IMR-90 (cell line): ENCODE measurements around the gene IP6K1. TPM values are rescaled to one million over a fixed set of nuclear protein-coding genes. Genes with fewer than 3 reads are reported as not detected.

Experiments
- ATAC-seq: fragments of 200-7000 bp; cut with Tn5 transposase; 2 replicates; pipeline ENCODE4 v1.9.1; 2020; ENCODE audit warnings: low read depth, mild to moderate bottlenecking, moderate library complexity
- BruUV-seq: library from RNA; stranded (reverse); fragments of 400-500 nt; replicated peaks from 2 replicates; lab custom pipeline; 2021; lab: Mats Ljungman, UMichigan
- CTCF ChIA-PET: fragments of 300-600 bp; formaldehyde crosslinking; extraction: SDS; loops from one replicate; lab custom pipeline; 2021; ENCODE audit warnings: antibody characterized with exemption; lab: Yijun Ruan, JAX
- POLR2A ChIA-PET: fragments of 300-600 bp; sonication (Branson Sonifier 250); formaldehyde crosslinking; loops from one replicate; lab custom pipeline; 2022; ENCODE audit warnings: antibody characterized with exemption; ENCODE audit not compliant: unreplicated experiment; lab: Charles Lee
- DNase-seq: peaks from one replicate; pipeline ENCODE4 v3.0.0; 2013
- H2AFZ ChIP-seq: replicated peaks from 2 replicates; pipeline ENCODE3; 2013; ENCODE audit warnings: low read length, mild to moderate bottlenecking; ENCODE audit not compliant: poor library complexity
- H2AK5ac ChIP-seq: 2 replicates; pipeline ENCODE4 v1.6.1; 2013; ENCODE audit warnings: low read depth, low read length, inconsistent platforms
- H2AK9ac ChIP-seq: replicated peaks from 2 replicates; pipeline ENCODE3; 2013; ENCODE audit warnings: mild to moderate bottlenecking, low read depth, low read length, moderate library complexity; ENCODE audit not compliant: poor library complexity
- H2BK120ac ChIP-seq: 2 replicates; pipeline ENCODE4 v1.6.1; 2013; ENCODE audit warnings: low read depth, low read length, inconsistent platforms
- H2BK15ac ChIP-seq: 3 replicates; pipeline ENCODE4 v1.6.1; 2013; ENCODE audit warnings: low read depth, low read length, inconsistent platforms
- H2BK20ac ChIP-seq: 2 replicates; pipeline ENCODE4 v1.6.1; 2013; ENCODE audit warnings: low read depth, mild to moderate bottlenecking, inconsistent platforms, low read length, moderate library complexity
- H2BK5ac ChIP-seq: 2 replicates; pipeline ENCODE4 v1.6.1; 2013; ENCODE audit warnings: mild to moderate bottlenecking, low read depth, low read length, inconsistent platforms; ENCODE audit not compliant: poor library complexity, severe bottlenecking
- H3K14ac ChIP-seq: replicated peaks from 2 replicates; pipeline ENCODE4 v1.6.1; 2013; ENCODE audit warnings: low read depth, low read length, inconsistent platforms
- H3K18ac ChIP-seq: 2 replicates; pipeline ENCODE4 v1.6.1; 2013; ENCODE audit warnings: low read depth, low read length, control low read depth
- H3K23ac ChIP-seq: 2 replicates; pipeline ENCODE4 v1.6.1; 2013; ENCODE audit warnings: low read depth, low read length, inconsistent platforms
- H3K27ac ChIP-seq: 2 replicates; pipeline ENCODE4 v1.5.1; 2013; ENCODE audit warnings: mild to moderate bottlenecking, control low read depth, low read length; ENCODE audit not compliant: insufficient read depth
- H3K27me3 ChIP-seq: 2 replicates; pipeline ENCODE4 v1.6.1; 2013; ENCODE audit warnings: low read length; ENCODE audit not compliant: control insufficient read depth, insufficient read depth
- H3K36me3 ChIP-seq: 2 replicates; pipeline ENCODE4 v1.6.1; 2013; ENCODE audit warnings: low read length, mixed read lengths; ENCODE audit not compliant: control insufficient read depth, insufficient read depth
- H3K4ac ChIP-seq: 2 replicates; pipeline ENCODE4 v1.6.1; 2013; ENCODE audit warnings: low read depth, low read length, inconsistent platforms
- H3K4me1 ChIP-seq: 2 replicates; pipeline ENCODE4 v1.6.1; 2013; ENCODE audit warnings: low read length, mixed read lengths; ENCODE audit not compliant: control insufficient read depth, insufficient read depth
- H3K4me2 ChIP-seq: 2 replicates; pipeline ENCODE4 v1.6.1; 2013; ENCODE audit warnings: low read depth, mild to moderate bottlenecking, control low read depth, low read length, moderate library complexity
- H3K4me3 ChIP-seq: 2 replicates; pipeline ENCODE4 v1.5.1; 2013; ENCODE audit warnings: low read depth, mild to moderate bottlenecking, control low read depth, low read length, moderate library complexity; ENCODE audit not compliant: insufficient read depth
- H3K56ac ChIP-seq: 2 replicates; pipeline ENCODE4 v1.6.1; 2013; ENCODE audit warnings: low read length, inconsistent platforms; ENCODE audit not compliant: insufficient read depth; ENCODE audit errors: extremely low read depth
- H3K79me1 ChIP-seq, 2 experiments: 2 replicates each; pipeline ENCODE4 v1.6.1; 2013; ENCODE audit warnings: low read length in 2 of 2, inconsistent platforms in 1 of 2, low read depth in 1 of 2
- H3K9ac ChIP-seq: 2 replicates; pipeline ENCODE4 v1.6.1; 2013; ENCODE audit warnings: low read depth, low read length, control low read depth
- H3K9me1 ChIP-seq: 2 replicates; pipeline ENCODE4 v1.6.1; 2013; ENCODE audit warnings: low read length, inconsistent platforms; ENCODE audit not compliant: insufficient read depth
- H3K9me3 ChIP-seq: 2 replicates; pipeline ENCODE4 v1.6.1; 2013; ENCODE audit warnings: low read length; ENCODE audit not compliant: control insufficient read depth, insufficient read depth
- H4K20me1 ChIP-seq: 2 replicates; pipeline ENCODE4 v1.6.1; 2013; ENCODE audit warnings: low read length, inconsistent platforms; ENCODE audit not compliant: insufficient read depth
- H4K5ac ChIP-seq: 2 replicates; pipeline ENCODE4 v1.6.1; 2013; ENCODE audit warnings: mild to moderate bottlenecking, low read depth, low read length, control low read depth
- H4K8ac ChIP-seq, 2 experiments: 2 replicates each; pipeline ENCODE4 v1.6.1; 2013; ENCODE audit warnings: low read depth in 2 of 2, low read length in 2 of 2, control low read depth in 1 of 2, inconsistent platforms in 1 of 2
- H4K91ac ChIP-seq: 2 replicates; pipeline ENCODE4 v1.6.1; 2013; ENCODE audit warnings: low read depth, low read length, inconsistent platforms; ENCODE audit not compliant: insufficient read depth
- RCOR1 ChIP-seq: IDR thresholded peaks from 2 replicates; pipeline ENCODE4 v1.6.1; 2012; ENCODE audit warnings: mild to moderate bottlenecking, low read length, improper control_type of control experiment; ENCODE audit not compliant: insufficient replicate concordance
- WGBS, 2 experiments: methylation state at CpG; one replicate each; pipeline versions ENCODE4 v1.1.5 to v1.1.7; 2013; ENCODE audit warnings: missing lambda C conversion rate in 2 of 2; ENCODE audit not compliant: insufficient read length in 1 of 2; ENCODE audit errors: extremely low coverage in 2 of 2; 5-methylcytosine and 5-hydroxymethylcytosine counted together
- dilution Hi-C: fragments of 300-500 bp; cut with HindIII; formaldehyde crosslinking; loops from one replicate; pipeline ENCODE4 v1.14.3; 2018; ENCODE audit warnings: low sequenced_read_pairs; ENCODE audit not compliant: unreplicated experiment
- in situ Hi-C: fragments of 300-500 bp; cut with MboI; formaldehyde crosslinking; loops from 3 replicates; pipeline ENCODE4 v1.14.3; 2019; ENCODE audit warnings: low sequenced_read_pairs, inconsistent platforms, mixed read lengths
- intact Hi-C: fragments of 100-400 bp; cut with micrococcal nuclease; formaldehyde crosslinking; loops from 2 replicates; pipeline ENCODE4 v1.10.0; 2022
- polyA plus RNA-seq, 3 experiments: library from polyadenylated mRNA; depleted of rRNA; stranded (reverse); fragments of >200 nt; gene quantifications; 2 replicates each; pipeline ENCODE4 v1.2.3, GENCODE V29; 2012; ENCODE audit warnings: low replicate concordance in 1 of 3
- total RNA-seq: library from RNA; depleted of rRNA; stranded (reverse); fragments of >200 nt; gene quantifications from 2 replicates; pipeline ENCODE4 v1.2.3, GENCODE V29; 2012

Gene IP6K1
- total and polyA plus RNA-seq, 2 of the 4 experiments (the other 2 are of a cell fraction) = 28.3 to 28.7 TPM

DNA sequence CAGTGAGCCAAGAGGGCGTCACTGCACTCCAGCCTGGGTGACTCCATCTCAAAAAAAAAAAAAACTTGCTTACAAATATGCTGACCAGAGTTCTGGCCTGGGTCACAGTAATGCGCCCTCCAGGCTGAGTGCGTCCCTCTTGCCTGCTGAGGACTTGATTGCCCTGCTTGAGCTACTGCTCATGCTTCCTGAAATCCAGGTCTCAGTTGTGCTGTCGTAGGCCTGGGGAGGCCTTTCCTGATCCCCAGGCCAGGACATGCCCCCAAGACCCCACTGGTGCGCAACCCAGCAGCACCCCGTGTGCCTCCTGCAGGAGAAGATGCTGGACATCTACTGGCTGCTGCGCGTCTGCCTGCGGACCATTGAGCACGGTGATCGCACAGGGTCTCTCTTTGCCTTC lies 74.2 kb downstream of the IP6K1 start:
- ATAC-seq = no peak
- H2BK20ac ChIP-seq = no peak overlapping the region
- no peak overlapping the region for H3K27ac ChIP-seq
- H4K91ac ChIP-seq = no peak overlapping the region
- no peaks in the 10 kb centered on the region for H3K9me3 ChIP-seq
- H3K23ac ChIP-seq = no peak overlapping the region
- no peak overlapping the region for H2BK5ac ChIP-seq
- in situ Hi-C loops = no loop called here
- ChIA-PET POLR2A (no interaction called here), CTCF (no interaction called here)
- H2AK9ac ChIP-seq = no peak overlapping the region
- no peak overlapping the region for H2BK15ac ChIP-seq
- H3K36me3 ChIP-seq = peaks cover 14% of the 10 kb centered on the region; the same call in 1 of the 2 replicates
- no peak for TF ChIP-seq RCOR1
- 99% methylated on average over 11 of the region's 11 CpGs; no CpG with 5 or more reads in 1 of the 2 experiments for whole genome bisulfite sequencing, 2 experiments
- no peaks in the 10 kb centered on the region for H4K20me1 ChIP-seq
- no peak overlapping the region for H3K4me2 ChIP-seq
- no peak overlapping the region for H4K5ac ChIP-seq
- H3K9me1 ChIP-seq = no peaks in the 10 kb centered on the region; the same call in 1 of the 2 replicates
- H3K14ac ChIP-seq = no peak overlapping the region
- no peaks in the 10 kb centered on the region for H3K27me3 ChIP-seq
- dilution Hi-C loops = no loop called here
- H3K4me1 ChIP-seq = no peaks in the 10 kb centered on the region
- no peak overlapping the region for H2AK5ac ChIP-seq
- BruUV-seq = no TSS peak
- no peaks in the 10 kb centered on the region for H3K79me1 ChIP-seq
- H3K9ac ChIP-seq = no peak overlapping the region
- no peak overlapping the region for H3K4me3 ChIP-seq
- no peak overlapping the region for H3K56ac ChIP-seq
- H4K8ac ChIP-seq = no peak overlapping the region
- H2BK120ac ChIP-seq = no peak overlapping the region
- H3K18ac ChIP-seq = no peak overlapping the region
- intact Hi-C loops = no loop called here
- no peak overlapping the region for H2AFZ ChIP-seq
- no peak overlapping the region for H3K4ac ChIP-seq
- no peak for DNase-seq
